Uterus (tissue), 4 donors: ENCODE measurements around the gene CST1. TPM values are rescaled to one million over a fixed set of nuclear protein-coding genes. Genes with fewer than 3 reads are reported as not detected.
"Not testable (repeated sequence)": the region's sequence is repeated elsewhere in the genome, so short reads cannot be mapped to it uniquely, and the experiment has no call there.

ENCODE experiments used
- DNase-seq, 2 donors: peaks; one replicate each; pipeline ENCODE4 v3.0.0-alpha.2; 2019 to 2020
- H3K27ac ChIP-seq, 2 donors: fragments of 200-600 bp; sonication (generic); 1 replicate in 1 of 2; 2 replicates in 1 of 2; pipeline ENCODE4 v1.5.1; 2016 to 2018
- H3K27me3 ChIP-seq, 2 donors: fragments of 200-600 bp; sonication (generic); one replicate each; pipeline ENCODE4 v1.5.1; 2018 to 2019; ENCODE audit warnings: control low read depth in 1 of 2
- H3K36me3 ChIP-seq, 2 donors: fragments of 200-600 bp; sonication (generic); one replicate each; pipeline ENCODE4 v1.5.1; 2019; ENCODE audit warnings: control low read depth in 1 of 2
- H3K4me1 ChIP-seq, 2 donors: fragments of 200-600 bp; sonication (generic); one replicate each; pipeline ENCODE4 v1.5.1; 2018 to 2019; ENCODE audit warnings: control low read depth in 1 of 2
- H3K4me3 ChIP-seq, 2 donors: fragments of 200-600 bp; sonication (generic); 1 replicate in 1 of 2; 2 replicates in 1 of 2; pipeline ENCODE4 v1.5.1; 2018 to 2019; ENCODE audit warnings: mild to moderate bottlenecking in 1 of 2
- H3K9me3 ChIP-seq, 2 donors: fragments of 200-600 bp; sonication (generic); one replicate each; pipeline ENCODE4 v1.5.1; 2019; ENCODE audit warnings: control low read depth in 1 of 2
- CTCF ChIP-seq, 4 experiments: fragments of 200-600 bp in 2 of 4; fragments of 450-650 bp in 2 of 4; sonication (generic) in 2 of 4; IDR thresholded peaks; one replicate each; pipeline ENCODE4 v1.5.1; 2016 to 2019; ENCODE audit warnings: antibody characterized with exemption in 4 of 4, mild to moderate bottlenecking in 2 of 4, moderate library complexity in 1 of 4
- POLR2A ChIP-seq, 2 donors: fragments of 450-650 bp; IDR thresholded peaks; one replicate each; pipeline ENCODE4 v1.6.1; 2016; ENCODE audit warnings: antibody characterized with exemption in 2 of 2, mild to moderate bottlenecking in 1 of 2, moderate library complexity in 1 of 2
- intact Hi-C: fragments of 100-400 bp; cut with DNase I; formaldehyde crosslinking; loops from one replicate; pipeline ENCODE4 v1.15.1; 2023; ENCODE audit warnings: low total_unique reads
- total RNA-seq, 4 donors: library from RNA; depleted of rRNA in 3 of 4; stranded (reverse); fragments of >200 nt in 3 of 4; gene quantifications; one replicate each; pipeline versions ENCODE4 v1.1.0 to v1.2.4, GENCODE V29; 2014 to 2023
- donor health status: DM: yes; HTN: yes; CAD: no.

Gene CST1
- total RNA-seq, 4 donors from 2014 or later, result not detected

- H3K36me3 ChIP-seq, result no peaks in the 10 kb centered on the region
- H3K4me3 ChIP-seq, result no peak overlapping the region
These were observed 31.7 kb upstream of the CST1 start for GRCh38 chr20:23782366-23782983.

GRCh38 chr20:23778676-23779075 is 27.9 kb upstream of the CST1 start:
- H3K27me3 ChIP-seq, H3K9me3 ChIP-seq, H3K4me1 ChIP-seq, DNase-seq, H3K27ac ChIP-seq, H3K36me3 ChIP-seq, H3K4me3 ChIP-seq, intact Hi-C loops: not testable (repeated sequence)

More at GRCh38 chr20:23782366-23782983, 31.7 kb upstream of the CST1 start:
- no peaks in the 10 kb centered on the region for H3K4me1 ChIP-seq
- H3K9me3 ChIP-seq, result no peaks in the 10 kb centered on the region
- no peak for DNase-seq
- intact Hi-C loops, result no loop called here
- no peaks in the 10 kb centered on the region for H3K27me3 ChIP-seq
- no peak for TF ChIP-seq POLR2A (IDR thresholded peaks at IDR 0.05)
- no peak for TF ChIP-seq CTCF (IDR thresholded peaks at IDR 0.05)
- H3K27ac ChIP-seq, result no peak overlapping the region

GRCh38 chr20:23777380-23777779 is 26.6 kb upstream of the CST1 start:
- H3K9me3 ChIP-seq, H3K27me3 ChIP-seq, H3K27ac ChIP-seq, H3K4me3 ChIP-seq, intact Hi-C loops, H3K4me1 ChIP-seq, H3K36me3 ChIP-seq, DNase-seq: not testable (repeated sequence)

- no peak for DNase-seq
- TF ChIP-seq POLR2A (IDR thresholded peaks at IDR 0.05), result no peak
- no peak for TF ChIP-seq CTCF (IDR thresholded peaks at IDR 0.05)
These were observed 25.5 kb upstream of the CST1 start for GRCh38 chr20:23776067-23776771.

GRCh38 chr20:23774081-23774480 is 23.3 kb upstream of the CST1 start:
- TF ChIP-seq CTCF (IDR thresholded peaks at IDR 0.05) (no peak), POLR2A (IDR thresholded peaks at IDR 0.05) (no peak)
- DNase-seq, result no peak
- Histone ChIP-seq H3K27ac (no peak overlapping the region), H3K4me1 (no peaks in the 10 kb centered on the region), H3K4me3 (no peak overlapping the region), H3K36me3 (no peaks in the 10 kb centered on the region), H3K9me3 (no peaks in the 10 kb centered on the region), H3K27me3 (no peaks in the 10 kb centered on the region)
- intact Hi-C loops, result no loop called here

More at GRCh38 chr20:23776067-23776771, 25.5 kb upstream of the CST1 start:
- Histone ChIP-seq H3K4me1 (no peaks in the 10 kb centered on the region), H3K27me3 (no peaks in the 10 kb centered on the region), H3K27ac (no peak overlapping the region), H3K36me3 (no peaks in the 10 kb centered on the region), H3K4me3 (no peak overlapping the region), H3K9me3 (no peaks in the 10 kb centered on the region)
- intact Hi-C loops, result no loop called here

- Histone ChIP-seq H3K36me3 (no peaks in the 10 kb centered on the region), H3K27ac (no peak overlapping the region), H3K4me3 (no peak overlapping the region), H3K27me3 (no peaks in the 10 kb centered on the region), H3K9me3 (no peaks in the 10 kb centered on the region), H3K4me1 (no peaks in the 10 kb centered on the region)
- DNase-seq, result no peak
- TF ChIP-seq CTCF (IDR thresholded peaks at IDR 0.05) (no peak), POLR2A (IDR thresholded peaks at IDR 0.05) (no peak)
- intact Hi-C loops, result no loop called here
These were observed 22.8 kb upstream of the CST1 start for GRCh38 chr20:23773579-23773978.
